NCI-H2081 (cell line): ENCODE measurements around the gene HS1BP3.

Experiments
- DNase-seq, 2 experiments: peaks; one replicate each; lab custom pipeline; 2025; lab: John Stamatoyannopoulos, UW

Gene HS1BP3

DNA sequence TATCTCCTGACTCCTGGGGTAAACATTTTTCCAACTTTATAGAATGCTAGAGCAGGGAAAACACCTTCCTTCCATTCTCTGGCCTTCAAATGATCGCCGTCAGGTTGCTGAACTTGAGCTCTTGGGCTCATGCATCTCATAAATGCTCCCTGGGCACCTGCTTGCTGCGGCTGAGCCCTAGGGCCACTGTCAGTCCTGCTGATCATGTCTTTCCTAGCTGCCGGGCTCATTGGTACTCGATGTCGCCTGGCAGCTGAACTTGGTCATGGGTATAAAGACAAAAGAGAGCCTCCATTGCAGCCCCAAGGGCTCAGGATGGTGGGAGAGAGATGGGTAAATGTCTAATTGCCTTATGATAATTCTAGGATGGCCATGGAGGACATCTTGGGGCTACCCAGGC is 80.6 kb downstream of the HS1BP3 start:
- DNase-seq = no peak

DNA sequence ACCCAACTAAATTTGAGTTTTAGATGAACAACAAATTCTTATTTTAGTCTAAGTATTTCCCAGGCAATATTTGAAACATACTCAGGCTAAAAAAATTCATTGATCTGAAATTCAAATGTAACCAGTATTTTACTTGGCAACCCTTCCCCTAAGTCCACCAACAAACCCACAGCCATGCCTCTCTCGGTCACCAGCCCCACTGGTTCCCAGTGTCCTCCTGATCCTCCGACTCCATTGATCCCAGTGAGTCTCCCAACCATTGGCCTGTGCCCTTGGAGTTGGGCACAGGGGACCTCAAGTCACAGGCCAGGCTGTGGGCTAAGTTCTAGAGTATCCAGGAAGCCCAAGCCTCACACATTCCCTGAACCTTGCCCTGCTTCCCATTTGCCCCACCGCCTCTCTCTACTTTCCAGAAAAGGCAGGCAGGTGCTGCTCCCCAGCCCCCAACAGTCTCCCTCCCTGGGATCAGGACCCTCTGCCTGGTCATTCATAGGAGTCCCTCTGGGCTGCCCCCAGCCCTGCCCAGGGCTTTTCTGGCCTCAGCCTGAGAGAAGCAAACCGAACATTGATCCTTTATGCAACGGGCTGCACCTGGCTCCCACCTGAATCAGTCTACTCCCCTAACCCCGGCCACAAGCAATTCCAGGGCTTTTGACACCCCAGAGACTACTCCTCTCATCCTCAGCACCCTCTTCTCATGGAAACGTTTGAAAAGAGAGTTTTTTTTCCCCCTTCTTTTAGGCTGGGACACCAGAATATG is 81.3 kb downstream of the HS1BP3 start:
- no peak for DNase-seq

DNA sequence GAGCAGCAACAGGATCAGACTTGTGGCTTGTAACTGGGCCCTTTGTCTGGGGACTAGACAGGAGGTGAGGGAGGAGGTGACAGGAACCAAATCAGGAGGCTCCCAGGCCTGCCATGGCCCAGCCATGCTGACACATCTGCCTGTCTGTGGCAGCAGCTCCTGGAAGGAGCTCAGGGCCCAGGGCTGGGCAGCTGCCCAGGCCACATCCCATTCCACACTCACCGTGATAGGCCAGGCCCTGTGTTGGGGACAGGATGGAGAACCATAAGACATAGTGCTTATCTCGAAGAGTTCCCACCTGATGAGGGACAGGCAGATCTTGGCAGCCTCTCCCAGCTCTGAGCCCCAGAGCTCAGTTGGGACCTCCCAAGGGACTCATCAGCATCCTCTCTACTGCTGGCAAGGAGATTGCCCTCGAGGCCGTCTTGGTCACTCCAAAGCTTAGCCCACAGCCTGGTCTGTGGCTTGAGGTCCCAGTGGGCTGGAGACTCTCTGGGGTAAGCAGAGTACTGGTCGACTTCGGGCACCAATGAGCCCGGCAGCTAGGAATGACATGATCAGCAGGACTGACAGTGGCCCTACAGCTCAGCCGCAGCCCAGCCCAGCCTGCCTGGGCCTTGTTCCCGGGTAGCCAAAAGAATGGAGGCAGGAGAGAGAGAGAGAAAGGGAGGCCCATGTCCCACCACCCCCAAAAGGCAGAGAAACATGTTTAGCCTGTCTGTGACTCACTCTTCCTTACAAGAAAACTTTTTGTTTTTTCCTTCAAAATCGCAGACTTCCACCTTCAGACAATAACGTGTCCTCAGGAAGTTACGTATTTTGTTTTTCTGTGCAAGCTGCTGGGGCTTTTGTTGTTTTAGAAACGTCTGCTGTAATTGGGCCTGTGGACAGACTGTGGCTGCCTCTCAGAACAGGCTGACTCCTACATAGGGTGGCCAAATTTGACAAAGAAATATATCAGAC is 82.1 kb downstream of the HS1BP3 start:
- no peak for DNase-seq

DNA sequence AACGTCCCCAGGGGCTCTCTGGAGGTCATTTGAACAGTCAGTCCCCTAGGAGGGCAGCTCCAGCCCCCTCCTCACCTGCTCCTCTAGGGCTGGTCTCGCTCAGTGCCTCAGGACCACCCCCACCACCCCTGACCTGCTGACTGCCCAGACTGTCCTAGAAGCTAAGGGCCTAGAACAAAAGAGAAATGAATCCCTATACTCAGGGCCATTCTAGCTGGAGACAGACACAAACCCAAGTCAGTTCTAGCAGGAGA is 83.0 kb downstream of the HS1BP3 start:
- no peak for DNase-seq
